ENCODE results near the gene LRP11. TPM values are rescaled to one million over a fixed set of nuclear protein-coding genes. Genes with fewer than 3 reads are reported as not detected.

LRP11 gene
- total RNA-seq = 51.3 and 60.8 TPM in 2 replicates

GRCh38 chr6:149863698-149864577 lies at the start of gene LRP11:
Gene LRP11 (minus strand): TSS chr6:149864359. CDS start chr6:149864020, 339 bp downstream.

DNA sequence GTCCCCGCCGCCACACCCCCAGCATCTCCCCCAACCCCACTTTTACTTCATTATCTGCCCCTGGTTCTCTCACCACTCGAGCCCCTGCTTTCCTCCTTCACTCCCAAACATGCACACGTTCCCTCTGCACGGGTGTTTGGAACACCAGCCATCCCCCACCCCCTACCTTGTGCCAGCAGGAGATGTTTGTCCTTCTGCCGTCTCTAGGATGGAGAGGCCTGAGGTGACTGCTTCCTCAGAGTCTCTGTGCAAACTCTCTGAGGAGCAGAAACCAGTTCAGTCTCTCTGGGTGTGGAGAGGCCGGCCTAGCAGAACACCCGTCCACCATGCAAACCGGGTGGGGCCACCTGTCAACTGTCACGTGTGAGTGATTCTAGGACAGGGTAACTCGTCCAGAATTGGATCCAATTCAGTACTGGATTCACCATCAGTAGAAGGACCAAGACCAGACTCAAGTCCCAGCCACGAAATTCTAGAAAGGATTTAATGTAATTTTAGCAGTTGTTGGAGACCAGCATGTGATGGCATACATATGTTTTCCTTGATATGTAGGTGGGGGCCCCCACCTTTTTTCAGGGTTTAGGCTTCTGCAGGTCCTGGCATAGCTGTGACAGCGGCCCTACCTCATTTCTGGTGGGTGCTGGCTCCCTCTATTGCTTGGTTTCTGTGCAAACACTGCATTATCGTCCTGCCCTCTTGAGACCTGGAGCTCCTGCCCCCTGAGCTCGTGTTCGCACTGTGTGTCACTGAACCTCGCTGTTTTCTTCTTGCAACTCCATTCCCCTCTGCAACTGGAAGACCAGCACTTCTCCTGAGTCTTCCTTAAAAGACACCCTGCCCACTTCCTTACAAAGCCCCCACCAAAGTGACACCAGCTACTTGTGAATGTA lies 33.9 kb upstream of the LRP11 start, which contains the start of gene RAET1E:
TSS of gene RAET1E (minus strand) at position 259 of the 890 bp plus-strand sequence. CDS start 7,212 bp downstream, outside the sequence.

Other genes starting within 250 kb of the LRP11 start
- 16.0 and 19.7 TPM in 2 replicates for gene KATNA1, start 215.6 kb downstream of the LRP11 start, total RNA-seq
- gene LATS1, start 146.3 kb downstream of the LRP11 start, total RNA-seq = 13.3 and 19.3 TPM in 2 replicates
- 19.6 and 21.3 TPM in 2 replicates for gene NUP43, start 117.8 kb downstream of the LRP11 start, total RNA-seq
- gene PCMT1, start 114.6 kb downstream of the LRP11 start, total RNA-seq = 90.1 and 121 TPM in 2 replicates
- 0.24 TPM in 1 of 2 replicates, not detected in the other for gene RAET1E, start 33.8 kb upstream of the LRP11 start, total RNA-seq
- gene RAET1G, start 58.8 kb upstream of the LRP11 start, total RNA-seq = 0.13 and 0.24 TPM in 2 replicates
- 0.24 and 4.4 TPM in 2 replicates for gene ULBP2, start 77.7 kb upstream of the LRP11 start, total RNA-seq
- 0.88 and 2.6 TPM in 2 replicates for gene ULBP1, start 99.6 kb upstream of the LRP11 start, total RNA-seq
- gene RAET1L, start 161.2 kb upstream of the LRP11 start, total RNA-seq = not detected in 2 replicates
- gene ULBP3, start 204.8 kb upstream of the LRP11 start, total RNA-seq = 4.7 and 6.5 TPM in 2 replicates